IMR-90 (cell line): ENCODE data around the gene MYO3B. TPM values are rescaled to one million over a fixed set of nuclear protein-coding genes. Genes with fewer than 3 reads are reported as not detected.

Source experiments
- ATAC-seq: fragments of 200-7000 bp; cut with Tn5 transposase; 2 replicates; pipeline ENCODE4 v1.9.1; 2020; ENCODE audit warnings: low read depth, mild to moderate bottlenecking, moderate library complexity
- BruUV-seq: library from RNA; stranded (reverse); fragments of 400-500 nt; replicated peaks from 2 replicates; lab custom pipeline; 2021; lab: Mats Ljungman, UMichigan
- CTCF ChIA-PET: fragments of 300-600 bp; formaldehyde crosslinking; extraction: SDS; loops from one replicate; lab custom pipeline; 2021; ENCODE audit warnings: antibody characterized with exemption; lab: Yijun Ruan, JAX
- POLR2A ChIA-PET: fragments of 300-600 bp; sonication (Branson Sonifier 250); formaldehyde crosslinking; loops from one replicate; lab custom pipeline; 2022; ENCODE audit warnings: antibody characterized with exemption; ENCODE audit not compliant: unreplicated experiment; lab: Charles Lee
- DNase-seq: peaks from one replicate; pipeline ENCODE4 v3.0.0; 2013
- H2AFZ ChIP-seq: replicated peaks from 2 replicates; pipeline ENCODE3; 2013; ENCODE audit warnings: low read length, mild to moderate bottlenecking; ENCODE audit not compliant: poor library complexity
- H2AK5ac ChIP-seq: 2 replicates; pipeline ENCODE4 v1.6.1; 2013; ENCODE audit warnings: low read depth, low read length, inconsistent platforms
- H2AK9ac ChIP-seq: replicated peaks from 2 replicates; pipeline ENCODE3; 2013; ENCODE audit warnings: mild to moderate bottlenecking, low read depth, low read length, moderate library complexity; ENCODE audit not compliant: poor library complexity
- H2BK120ac ChIP-seq: 2 replicates; pipeline ENCODE4 v1.6.1; 2013; ENCODE audit warnings: low read depth, low read length, inconsistent platforms
- H2BK15ac ChIP-seq: 3 replicates; pipeline ENCODE4 v1.6.1; 2013; ENCODE audit warnings: low read depth, low read length, inconsistent platforms
- H2BK20ac ChIP-seq: 2 replicates; pipeline ENCODE4 v1.6.1; 2013; ENCODE audit warnings: low read depth, mild to moderate bottlenecking, inconsistent platforms, low read length, moderate library complexity
- H2BK5ac ChIP-seq: 2 replicates; pipeline ENCODE4 v1.6.1; 2013; ENCODE audit warnings: mild to moderate bottlenecking, low read depth, low read length, inconsistent platforms; ENCODE audit not compliant: poor library complexity, severe bottlenecking
- H3K14ac ChIP-seq: replicated peaks from 2 replicates; pipeline ENCODE4 v1.6.1; 2013; ENCODE audit warnings: low read depth, low read length, inconsistent platforms
- H3K18ac ChIP-seq: 2 replicates; pipeline ENCODE4 v1.6.1; 2013; ENCODE audit warnings: low read depth, low read length, control low read depth
- H3K23ac ChIP-seq: 2 replicates; pipeline ENCODE4 v1.6.1; 2013; ENCODE audit warnings: low read depth, low read length, inconsistent platforms
- H3K27ac ChIP-seq: 2 replicates; pipeline ENCODE4 v1.5.1; 2013; ENCODE audit warnings: mild to moderate bottlenecking, control low read depth, low read length; ENCODE audit not compliant: insufficient read depth
- H3K27me3 ChIP-seq: 2 replicates; pipeline ENCODE4 v1.6.1; 2013; ENCODE audit warnings: low read length; ENCODE audit not compliant: control insufficient read depth, insufficient read depth
- H3K36me3 ChIP-seq: 2 replicates; pipeline ENCODE4 v1.6.1; 2013; ENCODE audit warnings: low read length, mixed read lengths; ENCODE audit not compliant: control insufficient read depth, insufficient read depth
- H3K4ac ChIP-seq: 2 replicates; pipeline ENCODE4 v1.6.1; 2013; ENCODE audit warnings: low read depth, low read length, inconsistent platforms
- H3K4me1 ChIP-seq: 2 replicates; pipeline ENCODE4 v1.6.1; 2013; ENCODE audit warnings: low read length, mixed read lengths; ENCODE audit not compliant: control insufficient read depth, insufficient read depth
- H3K4me2 ChIP-seq: 2 replicates; pipeline ENCODE4 v1.6.1; 2013; ENCODE audit warnings: low read depth, mild to moderate bottlenecking, control low read depth, low read length, moderate library complexity
- H3K4me3 ChIP-seq: 2 replicates; pipeline ENCODE4 v1.5.1; 2013; ENCODE audit warnings: low read depth, mild to moderate bottlenecking, control low read depth, low read length, moderate library complexity; ENCODE audit not compliant: insufficient read depth
- H3K56ac ChIP-seq: 2 replicates; pipeline ENCODE4 v1.6.1; 2013; ENCODE audit warnings: low read length, inconsistent platforms; ENCODE audit not compliant: insufficient read depth; ENCODE audit errors: extremely low read depth
- H3K79me1 ChIP-seq, 2 experiments: 2 replicates each; pipeline ENCODE4 v1.6.1; 2013; ENCODE audit warnings: low read length in 2 of 2, inconsistent platforms in 1 of 2, low read depth in 1 of 2
- H3K9ac ChIP-seq: 2 replicates; pipeline ENCODE4 v1.6.1; 2013; ENCODE audit warnings: low read depth, low read length, control low read depth
- H3K9me1 ChIP-seq: 2 replicates; pipeline ENCODE4 v1.6.1; 2013; ENCODE audit warnings: low read length, inconsistent platforms; ENCODE audit not compliant: insufficient read depth
- H3K9me3 ChIP-seq: 2 replicates; pipeline ENCODE4 v1.6.1; 2013; ENCODE audit warnings: low read length; ENCODE audit not compliant: control insufficient read depth, insufficient read depth
- H4K20me1 ChIP-seq: 2 replicates; pipeline ENCODE4 v1.6.1; 2013; ENCODE audit warnings: low read length, inconsistent platforms; ENCODE audit not compliant: insufficient read depth
- H4K5ac ChIP-seq: 2 replicates; pipeline ENCODE4 v1.6.1; 2013; ENCODE audit warnings: mild to moderate bottlenecking, low read depth, low read length, control low read depth
- H4K8ac ChIP-seq, 2 experiments: 2 replicates each; pipeline ENCODE4 v1.6.1; 2013; ENCODE audit warnings: low read depth in 2 of 2, low read length in 2 of 2, control low read depth in 1 of 2, inconsistent platforms in 1 of 2
- H4K91ac ChIP-seq: 2 replicates; pipeline ENCODE4 v1.6.1; 2013; ENCODE audit warnings: low read depth, low read length, inconsistent platforms; ENCODE audit not compliant: insufficient read depth
- CEBPB ChIP-seq: IDR thresholded peaks from 2 replicates; pipeline ENCODE4 v1.6.1; 2012; ENCODE audit warnings: low read depth, low read length, improper control_type of control experiment
- MXI1 ChIP-seq: IDR thresholded peaks from 2 replicates; pipeline ENCODE4 v1.6.1; 2012; ENCODE audit warnings: low read depth, mild to moderate bottlenecking, low read length, moderate library complexity, borderline replicate concordance
- NFE2L2 ChIP-seq: fragments of 150-350 bp; IDR thresholded peaks from 2 replicates; pipeline ENCODE4 v1.6.1; 2016; ENCODE audit warnings: low read depth, mild to moderate bottlenecking, low read length
- RFX5 ChIP-seq: IDR thresholded peaks from 2 replicates; pipeline ENCODE4 v1.8.0; 2012; ENCODE audit warnings: low read depth, mild to moderate bottlenecking, low read length, moderate library complexity
- USF2 ChIP-seq: fragments of 150-350 bp; IDR thresholded peaks from 2 replicates; pipeline ENCODE4 v1.6.1; 2017; ENCODE audit warnings: mild to moderate bottlenecking, antibody characterized with exemption, low read length, low read depth
- WGBS, 2 experiments: methylation state at CpG; one replicate each; pipeline versions ENCODE4 v1.1.5 to v1.1.7; 2013; ENCODE audit warnings: missing lambda C conversion rate in 2 of 2; ENCODE audit not compliant: insufficient read length in 1 of 2; ENCODE audit errors: extremely low coverage in 2 of 2; 5-methylcytosine and 5-hydroxymethylcytosine counted together
- dilution Hi-C: fragments of 300-500 bp; cut with HindIII; formaldehyde crosslinking; loops from one replicate; pipeline ENCODE4 v1.14.3; 2018; ENCODE audit warnings: low sequenced_read_pairs; ENCODE audit not compliant: unreplicated experiment
- in situ Hi-C: fragments of 300-500 bp; cut with MboI; formaldehyde crosslinking; loops from 3 replicates; pipeline ENCODE4 v1.14.3; 2019; ENCODE audit warnings: low sequenced_read_pairs, inconsistent platforms, mixed read lengths
- intact Hi-C: fragments of 100-400 bp; cut with micrococcal nuclease; formaldehyde crosslinking; loops from 2 replicates; pipeline ENCODE4 v1.10.0; 2022
- polyA plus RNA-seq, 3 experiments: library from polyadenylated mRNA; depleted of rRNA; stranded (reverse); fragments of >200 nt; gene quantifications; 2 replicates each; pipeline ENCODE4 v1.2.3, GENCODE V29; 2012; ENCODE audit warnings: low replicate concordance in 1 of 3
- total RNA-seq: library from RNA; depleted of rRNA; stranded (reverse); fragments of >200 nt; gene quantifications from 2 replicates; pipeline ENCODE4 v1.2.3, GENCODE V29; 2012

The MYO3B gene
- total and polyA plus RNA-seq, 2 of the 4 experiments (the other 2 are of a cell fraction) = 0.02 TPM; not detected in 1

GRCh38 chr2:170313347-170313991 is 135.5 kb downstream of the MYO3B start:
- Histone ChIP-seq H3K27ac (no peak overlapping the region), H3K36me3 (no peaks in the 10 kb centered on the region), H2AFZ (no peak overlapping the region), H2AK5ac (no peak overlapping the region), H3K9me3 (no peaks in the 10 kb centered on the region), H3K18ac (no peak overlapping the region), H2AK9ac (no peak overlapping the region), H3K27me3 (no peaks in the 10 kb centered on the region), H4K5ac (no peak overlapping the region), H2BK5ac (no peak overlapping the region), H3K9me1 (no peaks in the 10 kb centered on the region), H3K14ac (no peak overlapping the region), H3K9ac (no peak overlapping the region), H3K4me1 (no peaks in the 10 kb centered on the region), H2BK120ac (no peak overlapping the region), H3K4ac (no peak overlapping the region), H3K23ac (no peak overlapping the region), H4K91ac (no peak overlapping the region), H3K4me3 (no peak overlapping the region), H2BK15ac (no peak overlapping the region), H3K56ac (no peak overlapping the region), H4K20me1 (no peaks in the 10 kb centered on the region), H4K8ac (no peak overlapping the region), H3K79me1 (no peaks in the 10 kb centered on the region), H2BK20ac (no peak overlapping the region), H3K4me2 (no peak overlapping the region)
- WGBS, 2 experiments = 40% methylated on average over 1 of the region's 3 CpGs; no CpG with 5 or more reads in 1 of the 2 experiments
- CTCF ChIA-PET = interaction anchor here (1.3 kb wide), 1 partner anchor 24 kb away, joined by 3 read pairs; no protein-coding TSS in a partner anchor
- DNase-seq = no peak
- TF ChIP-seq CEBPB (no peak), MXI1 (no peak), NFE2L2 (no peak), RFX5 (no peak), USF2 (no peak)
- dilution Hi-C loops = no loop called here
- in situ Hi-C loops = no loop called here
- intact Hi-C loops = no loop called here
- BruUV-seq = no TSS peak
- POLR2A ChIA-PET = no interaction called here
- ATAC-seq = no peak; the same call in 1 of the 2 replicates
